IPS-20b (cell line): Measurements from ENCODE around the gene ARHGEF7.
"Not testable (repeated sequence)": the region's sequence is repeated elsewhere in the genome, so short reads cannot be mapped to it uniquely, and the experiment has no call there.

Experiments used
- H3K27ac ChIP-seq: one replicate; pipeline ENCODE4 v1.5.1; 2013; ENCODE audit warnings: low read length
- H3K27me3 ChIP-seq: 2 replicates; pipeline ENCODE4 v1.6.1; 2013; ENCODE audit warnings: mild to moderate bottlenecking, low read length, inconsistent platforms; ENCODE audit not compliant: insufficient read depth
- H3K36me3 ChIP-seq: 2 replicates; pipeline ENCODE4 v1.6.1; 2013; ENCODE audit warnings: low read depth, mild to moderate bottlenecking, inconsistent platforms, low read length, moderate library complexity; ENCODE audit not compliant: insufficient read depth
- H3K4me1 ChIP-seq: 2 replicates; pipeline ENCODE4 v1.6.1; 2013; ENCODE audit warnings: mild to moderate bottlenecking, control low read depth, inconsistent platforms, low read length, moderate library complexity; ENCODE audit not compliant: insufficient read depth
- H3K4me3 ChIP-seq: 2 replicates; pipeline ENCODE4 v1.5.1; 2013; ENCODE audit warnings: mild to moderate bottlenecking, low read length, inconsistent platforms
- H3K9ac ChIP-seq: 2 replicates; pipeline ENCODE4 v1.6.1; 2013; ENCODE audit warnings: low read depth, mild to moderate bottlenecking, inconsistent platforms, low read length, moderate library complexity
- H3K9me3 ChIP-seq: 2 replicates; pipeline ENCODE4 v1.6.1; 2013; ENCODE audit warnings: mild to moderate bottlenecking, low read depth, low read length, inconsistent platforms; ENCODE audit not compliant: insufficient read depth

Gene ARHGEF7

DNA sequence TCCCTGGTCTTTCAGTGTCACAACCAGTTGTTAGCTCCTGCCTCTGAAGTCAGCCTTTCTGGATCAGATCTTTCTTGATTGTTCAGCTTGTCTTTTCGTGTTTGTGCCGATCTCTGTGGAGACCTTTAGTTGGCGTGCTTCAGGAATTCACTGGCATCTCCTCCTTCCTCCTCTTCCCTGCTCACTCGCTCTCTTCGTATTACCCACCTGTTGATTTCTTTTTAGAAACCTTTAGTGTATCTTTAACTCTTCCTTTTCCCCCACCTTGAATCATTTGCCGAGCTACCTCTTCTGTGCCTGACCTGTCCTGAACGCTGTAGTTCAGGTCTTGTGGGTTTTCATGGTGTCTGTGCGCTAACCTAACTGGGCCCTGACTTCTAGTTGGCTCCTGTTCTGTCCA lies 141.3 kb downstream of the ARHGEF7 start:
- no peak overlapping the region for H3K27ac ChIP-seq
- no peak overlapping the region for H3K9ac ChIP-seq
- no peak overlapping the region for H3K4me3 ChIP-seq
- no peaks in the 10 kb centered on the region for H3K4me1 ChIP-seq
- H3K9me3 ChIP-seq, result no peaks in the 10 kb centered on the region
- H3K36me3 ChIP-seq, result peaks cover 26% of the 10 kb centered on the region
- no peaks in the 10 kb centered on the region for H3K27me3 ChIP-seq

DNA sequence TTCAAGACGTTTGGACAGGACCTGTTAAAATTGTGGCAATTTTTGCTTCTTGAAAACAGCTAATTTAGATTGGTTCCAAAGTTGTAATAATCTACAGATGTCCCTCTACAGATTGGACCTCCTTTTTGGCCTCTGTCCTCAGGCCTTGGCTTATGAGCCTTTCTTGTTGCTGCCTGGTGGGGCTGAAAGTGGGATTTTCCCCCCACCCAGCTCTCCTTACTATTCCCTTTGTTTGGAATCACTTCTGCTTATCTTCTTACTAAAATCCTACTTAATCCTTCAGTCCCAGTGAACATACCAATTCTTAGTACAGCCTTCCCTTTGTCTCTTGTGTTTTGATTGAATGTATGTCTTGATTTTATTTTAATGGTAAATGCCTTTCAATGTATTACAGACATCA lies 141.8 kb downstream of the ARHGEF7 start:
- no peak overlapping the region for H3K27ac ChIP-seq
- H3K4me3 ChIP-seq, result no peak overlapping the region
- no peak overlapping the region for H3K9ac ChIP-seq
- peaks cover 26% of the 10 kb centered on the region for H3K36me3 ChIP-seq
- H3K27me3 ChIP-seq, result no peaks in the 10 kb centered on the region
- no peaks in the 10 kb centered on the region for H3K4me1 ChIP-seq
- H3K9me3 ChIP-seq, result no peaks in the 10 kb centered on the region

DNA sequence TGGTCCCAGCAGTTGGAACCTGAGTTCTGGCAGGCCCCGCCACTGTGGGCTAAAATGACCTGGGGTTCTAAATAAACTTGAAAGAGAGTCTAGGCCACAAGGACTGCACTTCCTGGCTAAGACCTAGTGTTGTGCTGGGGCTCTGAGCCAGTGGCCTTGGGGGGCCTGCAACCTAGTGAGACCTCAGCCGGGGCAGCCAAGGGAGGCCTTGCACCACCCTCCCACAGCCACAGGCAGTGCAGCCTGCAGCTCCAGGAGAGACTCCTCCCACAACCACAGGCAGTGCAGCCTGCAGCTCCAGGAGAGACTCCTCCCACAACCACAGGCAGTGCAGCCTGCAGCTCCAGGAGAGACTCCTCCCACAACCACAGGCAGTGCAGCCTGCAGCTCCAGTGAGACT lies 142.8 kb downstream of the ARHGEF7 start:
- H3K9me3 ChIP-seq, H3K9ac ChIP-seq, H3K4me1 ChIP-seq, H3K27me3 ChIP-seq, H3K27ac ChIP-seq, H3K4me3 ChIP-seq: not testable (repeated sequence)
- H3K36me3 ChIP-seq, result peaks cover 26% of the 10 kb centered on the region

DNA sequence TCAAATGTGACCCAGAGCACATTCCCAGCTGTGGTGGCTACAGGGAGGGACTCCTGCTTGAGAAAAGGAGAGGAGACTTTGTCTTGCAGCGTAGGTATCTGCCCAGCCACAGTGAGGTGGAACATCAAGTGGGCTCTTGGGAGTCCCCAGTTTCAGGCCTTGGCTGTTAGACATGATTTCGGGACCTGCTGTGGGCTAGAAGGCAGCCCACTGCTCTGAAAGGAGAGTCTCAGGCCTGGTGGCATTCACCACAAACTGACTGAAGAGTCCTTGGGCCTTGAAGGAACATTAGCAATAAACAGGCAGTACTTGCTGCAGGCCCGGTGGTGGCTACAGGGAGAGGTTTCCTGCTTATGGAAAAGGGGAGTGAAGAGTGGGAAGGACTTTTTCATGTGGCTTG lies 143.5 kb downstream of the ARHGEF7 start:
- H3K9me3 ChIP-seq, result no peaks in the 10 kb centered on the region
- no peak overlapping the region for H3K9ac ChIP-seq
- H3K4me1 ChIP-seq, result no peaks in the 10 kb centered on the region
- H3K27me3 ChIP-seq, result no peaks in the 10 kb centered on the region
- no peak overlapping the region for H3K27ac ChIP-seq
- H3K36me3 ChIP-seq, result peaks cover 26% of the 10 kb centered on the region
- H3K4me3 ChIP-seq, result no peak overlapping the region

DNA sequence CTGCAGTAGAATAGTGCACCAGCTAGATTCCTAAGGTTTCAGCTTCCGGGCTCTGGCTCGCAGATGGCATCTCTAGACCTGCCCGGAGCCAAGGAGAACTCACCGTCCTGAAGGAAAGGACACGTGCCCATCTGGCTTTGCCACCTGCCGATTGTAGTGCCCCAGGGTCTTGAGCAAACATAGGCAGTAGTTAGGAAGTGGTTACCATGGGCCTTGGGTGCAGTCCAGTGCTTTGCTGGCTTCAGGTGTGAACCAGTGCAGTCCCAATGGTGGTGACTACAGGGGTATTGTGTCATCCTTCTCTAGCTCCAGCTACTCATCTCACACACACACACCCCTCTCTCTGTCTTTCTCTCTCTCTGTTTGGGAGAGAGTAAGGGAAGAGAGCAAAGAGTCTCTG lies 143.9 kb downstream of the ARHGEF7 start:
- H3K27me3 ChIP-seq, result no peaks in the 10 kb centered on the region
- H3K36me3 ChIP-seq, result peaks cover 26% of the 10 kb centered on the region
- H3K4me1 ChIP-seq, result no peaks in the 10 kb centered on the region
- no peak overlapping the region for H3K27ac ChIP-seq
- no peaks in the 10 kb centered on the region for H3K9me3 ChIP-seq
- H3K4me3 ChIP-seq, result no peak overlapping the region
- no peak overlapping the region for H3K9ac ChIP-seq

DNA sequence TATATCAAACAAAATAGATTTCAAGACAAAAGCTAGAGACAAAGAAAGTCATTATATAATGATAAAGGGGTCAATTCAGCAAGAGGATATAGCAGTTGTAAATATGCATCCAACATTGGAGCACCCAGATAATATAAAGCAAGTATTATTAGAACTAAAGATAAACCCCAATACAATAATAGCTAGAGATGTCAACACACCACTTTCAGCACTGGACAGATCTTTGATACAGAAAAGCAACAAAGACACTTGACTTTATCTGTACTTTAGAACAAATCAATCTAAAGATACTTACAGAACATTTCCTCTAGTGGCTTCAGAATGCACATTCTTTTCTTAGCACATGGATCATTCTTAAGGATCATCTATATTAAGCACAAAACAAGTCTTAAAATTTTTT lies 146.2 kb downstream of the ARHGEF7 start:
- Histone ChIP-seq H3K4me3 (no peak overlapping the region), H3K27me3 (no peaks in the 10 kb centered on the region), H3K27ac (no peak overlapping the region), H3K9ac (no peak overlapping the region), H3K36me3 (peaks cover 22% of the 10 kb centered on the region), H3K4me1 (peaks cover 8% of the 10 kb centered on the region; the same call in 1 of the 2 replicates), H3K9me3 (no peaks in the 10 kb centered on the region)

DNA sequence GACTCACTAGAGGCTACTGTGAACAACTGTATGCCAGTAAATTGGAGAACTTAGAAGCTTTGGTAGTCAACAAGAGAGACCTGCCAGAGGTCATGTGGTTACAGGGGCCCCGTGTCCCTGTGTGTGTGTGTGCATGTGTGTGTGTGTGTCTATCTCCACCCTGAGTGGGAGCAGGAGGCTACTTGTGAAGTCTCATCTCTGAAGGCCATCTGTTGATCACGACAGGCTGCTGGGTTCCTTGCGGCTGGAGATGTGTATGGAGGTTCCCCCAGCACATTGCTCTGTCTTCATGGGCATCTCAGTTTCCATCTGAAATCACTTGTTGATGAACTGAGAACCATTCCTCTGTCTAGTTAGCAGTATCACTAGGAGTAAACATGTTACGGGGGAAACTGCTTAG lies 147.2 kb downstream of the ARHGEF7 start:
- Histone ChIP-seq H3K27me3 (no peaks in the 10 kb centered on the region), H3K9me3 (no peaks in the 10 kb centered on the region), H3K9ac (no peak overlapping the region), H3K36me3 (peaks cover 26% of the 10 kb centered on the region), H3K4me1 (peaks cover 8% of the 10 kb centered on the region; the same call in 1 of the 2 replicates), H3K4me3 (no peak overlapping the region), H3K27ac (no peak overlapping the region)

DNA sequence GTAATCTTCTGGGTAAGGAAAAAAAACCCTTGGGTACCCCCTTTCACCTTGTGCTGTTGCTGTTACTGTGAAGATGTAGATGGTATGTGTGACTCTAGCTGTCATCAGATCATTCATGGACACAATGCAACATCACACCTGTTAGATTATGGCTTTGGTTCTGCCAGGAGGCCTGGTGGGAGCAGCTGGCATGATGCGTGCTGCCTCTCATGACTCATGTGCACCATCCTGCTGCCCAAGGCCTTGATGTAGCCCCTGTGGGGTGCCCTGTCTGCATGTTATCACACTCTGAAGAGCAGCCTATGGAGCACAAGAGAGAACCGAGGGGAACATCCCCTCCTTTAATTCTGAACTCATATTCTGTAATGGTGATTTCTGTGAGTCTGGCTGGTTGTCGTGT lies 147.6 kb downstream of the ARHGEF7 start:
- no peak overlapping the region for H3K9ac ChIP-seq
- H3K27me3 ChIP-seq, result no peaks in the 10 kb centered on the region
- peaks cover 8% of the 10 kb centered on the region; the same call in 1 of the 2 replicates for H3K4me1 ChIP-seq
- no peaks in the 10 kb centered on the region for H3K9me3 ChIP-seq
- no peak overlapping the region for H3K4me3 ChIP-seq
- no peak overlapping the region for H3K27ac ChIP-seq
- H3K36me3 ChIP-seq, result peaks cover 27% of the 10 kb centered on the region

DNA sequence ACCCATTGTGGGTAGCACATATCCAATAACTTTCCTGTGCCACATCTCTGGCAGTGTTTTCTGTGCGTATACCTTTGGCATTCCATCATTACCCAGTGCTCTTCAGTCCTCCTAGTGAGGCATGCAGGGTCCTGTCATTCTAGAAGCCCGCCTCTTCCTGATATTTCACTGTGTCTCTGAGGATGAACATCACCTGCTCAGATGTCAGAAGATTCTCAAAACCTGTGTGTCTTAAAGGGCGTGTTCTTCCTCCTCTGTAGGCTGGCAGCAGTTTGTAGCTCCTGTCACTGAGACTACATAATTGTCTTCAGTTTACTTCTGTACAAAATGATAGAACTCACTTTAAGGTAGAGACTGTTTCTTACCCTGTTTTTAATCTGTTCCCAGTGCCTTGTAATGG lies 148.5 kb downstream of the ARHGEF7 start:
- no peak overlapping the region for H3K4me3 ChIP-seq
- H3K36me3 ChIP-seq, result peaks cover 25% of the 10 kb centered on the region
- H3K9me3 ChIP-seq, result no peaks in the 10 kb centered on the region
- H3K27ac ChIP-seq, result no peak overlapping the region
- H3K9ac ChIP-seq, result no peak overlapping the region
- H3K4me1 ChIP-seq, result peaks cover 8% of the 10 kb centered on the region; the same call in 1 of the 2 replicates
- no peaks in the 10 kb centered on the region for H3K27me3 ChIP-seq

DNA sequence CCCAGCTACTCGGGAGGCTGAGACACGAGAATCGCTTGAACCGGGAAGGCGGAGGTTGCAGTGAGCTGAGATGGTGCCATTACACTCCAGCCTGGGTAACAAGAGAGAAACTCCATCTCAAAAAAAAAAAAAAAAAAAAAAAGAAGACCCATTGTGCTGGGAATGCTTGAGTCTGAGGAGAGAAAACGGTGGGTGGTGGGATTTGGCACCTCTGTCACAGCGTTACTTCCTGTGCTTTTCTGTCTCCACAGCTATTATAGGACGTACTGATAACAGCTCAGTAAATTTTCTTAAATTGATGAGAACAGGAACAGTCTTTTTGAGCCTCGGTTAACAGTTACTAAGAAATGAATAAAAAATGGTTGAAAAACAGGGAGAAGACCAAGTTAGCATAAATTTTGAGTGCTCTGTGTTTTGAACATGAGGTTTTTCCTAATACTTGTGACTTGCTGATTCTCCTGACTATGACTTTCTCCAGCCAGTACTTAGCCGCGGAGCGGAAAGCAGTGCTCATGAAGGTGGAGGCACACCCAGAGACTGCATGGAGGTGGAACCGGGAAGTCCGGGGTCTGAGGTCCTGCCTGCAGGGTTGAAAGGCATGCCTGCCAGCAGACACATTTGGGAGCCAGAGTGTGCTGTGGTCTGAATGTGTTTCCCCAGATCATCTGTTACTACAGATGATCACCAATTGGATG lies 150.0 kb downstream of the ARHGEF7 start:
- peaks cover 31% of the 10 kb centered on the region for H3K36me3 ChIP-seq
- H3K4me1 ChIP-seq, result peaks cover 8% of the 10 kb centered on the region; the same call in 1 of the 2 replicates
- no peak overlapping the region for H3K4me3 ChIP-seq
- H3K9me3 ChIP-seq, result no peaks in the 10 kb centered on the region
- H3K9ac ChIP-seq, result no peak overlapping the region
- H3K27ac ChIP-seq, result no peak overlapping the region
- no peaks in the 10 kb centered on the region for H3K27me3 ChIP-seq

DNA sequence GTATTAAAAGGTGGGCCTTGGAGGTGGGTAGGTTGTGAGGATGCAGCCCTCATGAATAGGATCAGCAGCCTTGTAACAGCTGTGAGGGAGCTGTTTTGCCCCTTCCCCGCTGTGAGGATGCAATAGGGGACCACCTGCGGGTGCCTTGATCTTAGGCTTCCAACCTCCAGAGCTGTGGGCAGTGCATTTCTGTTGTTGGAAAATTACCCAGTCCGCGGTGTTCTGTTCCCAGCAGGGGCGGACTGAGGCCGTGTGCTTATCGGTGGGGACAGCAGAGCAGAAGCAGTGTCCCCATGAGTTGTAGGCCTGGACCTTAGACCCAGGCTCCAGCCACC lies 150.6 kb downstream of the ARHGEF7 start:
- H3K4me1 ChIP-seq, result peaks cover 8% of the 10 kb centered on the region; the same call in 1 of the 2 replicates
- H3K36me3 ChIP-seq, result peaks cover 36% of the 10 kb centered on the region
- H3K9me3 ChIP-seq, result no peaks in the 10 kb centered on the region
- H3K4me3 ChIP-seq, result no peak overlapping the region
- H3K27ac ChIP-seq, result no peak overlapping the region
- no peaks in the 10 kb centered on the region for H3K27me3 ChIP-seq
- H3K9ac ChIP-seq, result no peak overlapping the region

DNA sequence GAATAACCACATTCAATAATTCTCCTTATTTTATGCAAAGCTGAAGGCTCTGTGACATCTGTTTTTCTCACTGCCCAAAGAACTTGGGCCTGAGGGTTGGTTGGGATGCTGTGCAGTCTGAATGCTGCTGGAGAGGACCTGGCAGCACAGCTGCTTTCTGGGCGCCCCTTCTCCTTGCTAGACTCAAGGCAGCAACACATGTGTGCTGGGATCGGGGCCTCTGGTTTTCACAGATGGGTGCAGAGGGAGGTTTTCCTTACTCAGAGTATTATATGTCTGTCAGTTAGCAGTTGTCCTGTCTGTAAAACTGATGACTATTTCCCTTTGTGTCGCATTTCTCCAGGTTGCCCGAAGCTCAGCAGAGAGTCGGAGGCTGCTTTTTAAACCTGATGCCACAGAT lies 152.1 kb downstream of the ARHGEF7 start:
- no peak overlapping the region for H3K9ac ChIP-seq
- H3K9me3 ChIP-seq, result no peaks in the 10 kb centered on the region
- H3K4me3 ChIP-seq, result no peak overlapping the region
- H3K27ac ChIP-seq, result no peak overlapping the region
- H3K27me3 ChIP-seq, result no peaks in the 10 kb centered on the region
- H3K4me1 ChIP-seq, result peaks cover 8% of the 10 kb centered on the region; the same call in 1 of the 2 replicates
- H3K36me3 ChIP-seq, result peaks cover 46% of the 10 kb centered on the region
